ENCODE measurements around the gene KASH5. TPM values are rescaled to one million over a fixed set of nuclear protein-coding genes. Genes with fewer than 3 reads are reported as not detected.

KASH5 gene
- total RNA-seq, 4 donors from 2014 or later, result not detected

GRCh38 chr19:49465371-49465770 is 77.3 kb downstream of the KASH5 start:
- no peak for DNase-seq
- Histone ChIP-seq H3K27ac (no peak overlapping the region), H3K9me3 (no peaks in the 10 kb centered on the region), H3K4me3 (no peak overlapping the region), H3K4me1 (peaks cover 10 to 30% (median 27%) of the 10 kb centered on the region in 3 donors), H3K36me3 (peaks cover 0 to 63% (median 0%) of the 10 kb centered on the region in 3 donors), H3K27me3 (no peaks in the 10 kb centered on the region)
- intact Hi-C loops (cut with DNase I), result no loop called here
- no CpG with 5 or more reads among the region's 3 CpGs for WGBS, 2 donors
- no peak for TF ChIP-seq POLR2A (IDR thresholded peaks at IDR 0.05)
- TF ChIP-seq CTCF (IDR thresholded peaks at IDR 0.05), result no peak

Other genes starting within 250 kb of the KASH5 start
- gene HRC, start 232.9 kb upstream of the KASH5 start, total RNA-seq, result 1 to 10 TPM in 1 of 4 donors, under 1 TPM in 3; 0.13 to 1.1 (median 0.38) TPM
- gene TRPM4, start 230.5 kb upstream of the KASH5 start, total RNA-seq, result 10 to 100 TPM in 3 of 4 donors, 1 to 10 TPM in 1; 7.6 to 28.9 (median 18.0) TPM
- gene SLC6A16, start 63.1 kb upstream of the KASH5 start, total RNA-seq, result 1 to 10 TPM in 1 of 4 donors, under 1 TPM in 2, not detected in 1; 0.13 to 1.5 (median 0.56) TPM
- gene CD37, start 52.8 kb upstream of the KASH5 start, total RNA-seq, result 10 to 100 TPM in 1 of 4 donors, 1 to 10 TPM in 3; 3.1 to 21.4 (median 5.3) TPM
- 10 to 100 TPM in 2 of 4 donors, 1 to 10 TPM in 2; 3.8 to 12.4 (median 8.2) TPM for gene TEAD2, start 25.8 kb upstream of the KASH5 start, total RNA-seq
- not detected for gene DKKL1, start 24.4 kb upstream of the KASH5 start, total RNA-seq
- gene PTH2, start 35.2 kb downstream of the KASH5 start, total RNA-seq, result not detected
- gene GFY, start 37.1 kb downstream of the KASH5 start, total RNA-seq, result not detected
- 1 to 10 TPM in 1 of 4 donors, under 1 TPM in 3; 0.13 to 1.5 (median 0.40) TPM for gene SLC17A7, start 53.3 kb downstream of the KASH5 start, total RNA-seq
- 10 to 100 TPM; 54.4 to 91.2 (median 67.2) TPM for gene PIH1D1, start 63.6 kb downstream of the KASH5 start, total RNA-seq
- 10 to 100 TPM; 35.9 to 56.5 (median 39.0) TPM for gene ALDH16A1, start 65.0 kb downstream of the KASH5 start, total RNA-seq
- gene FLT3LG, start 86.0 kb downstream of the KASH5 start, total RNA-seq, result 1 to 10 TPM in 3 of 4 donors, under 1 TPM in 1; 0.75 to 4.2 (median 2.7) TPM
- 1,000 to 10,000 TPM; 1,642 to 4,119 (median 2,165) TPM for gene RPL13A, start 99.4 kb downstream of the KASH5 start, total RNA-seq
- gene RPS11, start 108.2 kb downstream of the KASH5 start, total RNA-seq, result 1,000 to 10,000 TPM; 2,317 to 5,784 (median 3,336) TPM
- gene FCGRT, start 124.4 kb downstream of the KASH5 start, total RNA-seq, result 100 to 1,000 TPM in 1 of 4 donors, 10 to 100 TPM in 3; 18.0 to 129 (median 60.0) TPM
- 1 to 10 TPM; 1.0 to 7.2 (median 2.3) TPM for gene RCN3, start 139.8 kb downstream of the KASH5 start, total RNA-seq
- 10 to 100 TPM; 37.8 to 50.7 (median 40.2) TPM for gene NOSIP, start 192.3 kb downstream of the KASH5 start, total RNA-seq
- gene PRRG2, start 193.1 kb downstream of the KASH5 start, total RNA-seq, result 10 to 100 TPM in 1 of 4 donors, 1 to 10 TPM in 3; 7.7 to 19.8 (median 8.8) TPM
- gene PRR12, start 202.9 kb downstream of the KASH5 start, total RNA-seq, result 10 to 100 TPM in 1 of 4 donors, 1 to 10 TPM in 3; 4.5 to 11.9 (median 7.7) TPM

All from esophagus squamous epithelium (tissue), 5 donors.